ENCODE data around the gene ADAP1. TPM values are rescaled to one million over a fixed set of nuclear protein-coding genes. Genes with fewer than 3 reads are reported as not detected.

Gene ADAP1
- total RNA-seq, 2 experiments from 2014 or later: 2.4 to 7.0 TPM

- POLR2A ChIA-PET: interaction anchor here (0.6 to 1.4 kb wide), 9 partner anchors 9 to 1920 kb away, joined by 3 to 4 read pairs (median 3); no protein-coding TSS in a partner anchor
- CTCF ChIA-PET (ENCODE audit: unreplicated experiment): no interaction called here
- TF ChIP-seq EZH2phosphoT487 (IDR thresholded peaks at IDR 0.05; ENCODE audit: borderline replicate concordance, low read depth, low read length) (no peak), CTCF (conservative IDR thresholded peaks at IDR 0.05; ENCODE audit: low read length) (no peak)
- Histone ChIP-seq H4K20me1 (ENCODE audit: insufficient read depth, low read length) (peaks cover 9% of the 10 kb centered on the region), H3K9me2 (ENCODE audit: insufficient read depth, low read length) (no peaks in the 10 kb centered on the region), H3K36me3 (ENCODE audit: insufficient read depth, low read length) (peaks cover 25% of the 10 kb centered on the region), H3K27ac (ENCODE audit: low read depth, low read length, poor library complexity, severe bottlenecking) (peak overlapping the region; percentile 23), H3K9me3 (ENCODE audit: low read length) (no peaks in the 10 kb centered on the region), H3K4me1 (ENCODE audit: insufficient read depth, low read length, poor library complexity, severe bottlenecking) (peaks cover 75% of the 10 kb centered on the region), H3K79me2 (ENCODE audit: insufficient read depth, low read depth, low read length) (peaks cover 44% of the 10 kb centered on the region), H3K4me2 (ENCODE audit: low read length) (peak overlapping the region; percentile 62), H2AFZ (ENCODE audit: low read length) (no peak overlapping the region), H3K4me3 (ENCODE audit: low read depth, low read length, poor library complexity, severe bottlenecking) (peak overlapping the region; percentile 100)
- intact Hi-C loops (cut with micrococcal nuclease; ENCODE audit: unreplicated experiment): loop anchor here (1.0 to 2.0 kb wide), 2 partner anchors 67 to 110 kb away; no protein-coding TSS in a partner anchor
- no TSS peak for BruUV-seq (replicated peaks)
- DNase-seq (ENCODE audit: low spot score): no peak
These were observed 21.4 kb upstream of the ADAP1 start for GRCh38 chr7:975702-976473.

- peaks cover 9% of the 10 kb centered on the region for H4K20me1 ChIP-seq (ENCODE audit: insufficient read depth, low read length)
- H3K9me2 ChIP-seq (ENCODE audit: insufficient read depth, low read length): no peaks in the 10 kb centered on the region
- H3K27ac ChIP-seq (ENCODE audit: low read depth, low read length, poor library complexity, severe bottlenecking): peak within 1 kb of the TSS; percentile 73
- peak; percentile 94 for DNase-seq (ENCODE audit: low spot score)
- ChIA-PET POLR2A (interaction anchor here (0.6 to 1.4 kb wide), 7 partner anchors 8 to 1921 kb away, joined by 3 read pairs; no protein-coding TSS in a partner anchor), CTCF (ENCODE audit: unreplicated experiment) (no interaction called here)
- TF ChIP-seq EZH2phosphoT487 (IDR thresholded peaks at IDR 0.05; ENCODE audit: borderline replicate concordance, low read depth, low read length) (no peak), CTCF (conservative IDR thresholded peaks at IDR 0.05; ENCODE audit: low read length) (no peak)
- no peak within 1 kb of the TSS for H2AFZ ChIP-seq (ENCODE audit: low read length)
- H3K9me3 ChIP-seq (ENCODE audit: low read length): no peaks in the 10 kb centered on the region
- H3K4me2 ChIP-seq (ENCODE audit: low read length): peak within 1 kb of the TSS; percentile 89
- intact Hi-C loops (cut with micrococcal nuclease; ENCODE audit: unreplicated experiment): loop anchor here (1.0 to 2.0 kb wide), 2 partner anchors 66 to 111 kb away; no protein-coding TSS in a partner anchor
- peaks cover 74% of the 10 kb centered on the region for H3K4me1 ChIP-seq (ENCODE audit: insufficient read depth, low read length, poor library complexity, severe bottlenecking)
- H3K4me3 ChIP-seq (ENCODE audit: low read depth, low read length, poor library complexity, severe bottlenecking): peak within 1 kb of the TSS; percentile 100
- H3K79me2 ChIP-seq (ENCODE audit: insufficient read depth, low read depth, low read length): peaks cover 47% of the 10 kb centered on the region
- peaks cover 32% of the 10 kb centered on the region for H3K36me3 ChIP-seq (ENCODE audit: insufficient read depth, low read length)
- no TSS peak for BruUV-seq (replicated peaks)
These were observed 20.6 kb upstream of the ADAP1 start, which contains the start of gene COX19 for GRCh38 chr7:974820-975681. Gene COX19 (minus strand): TSS chr7:975549. CDS start chr7:975509, 40 bp downstream.

Data from OCI-LY7 (cell line).